Uterus (tissue), 4 donors: ENCODE data around the gene OR5L1. TPM values are rescaled to one million over a fixed set of nuclear protein-coding genes. Genes with fewer than 3 reads are reported as not detected.

Experiments used
- DNase-seq, 2 donors: peaks; one replicate each; pipeline ENCODE4 v3.0.0-alpha.2; 2019 to 2020
- H3K27ac ChIP-seq, 2 donors: fragments of 200-600 bp; sonication (generic); 1 replicate in 1 of 2; 2 replicates in 1 of 2; pipeline ENCODE4 v1.5.1; 2016 to 2018
- H3K27me3 ChIP-seq, 2 donors: fragments of 200-600 bp; sonication (generic); one replicate each; pipeline ENCODE4 v1.5.1; 2018 to 2019; ENCODE audit warnings: control low read depth in 1 of 2
- H3K36me3 ChIP-seq, 2 donors: fragments of 200-600 bp; sonication (generic); one replicate each; pipeline ENCODE4 v1.5.1; 2019; ENCODE audit warnings: control low read depth in 1 of 2
- H3K4me1 ChIP-seq, 2 donors: fragments of 200-600 bp; sonication (generic); one replicate each; pipeline ENCODE4 v1.5.1; 2018 to 2019; ENCODE audit warnings: control low read depth in 1 of 2
- H3K4me3 ChIP-seq, 2 donors: fragments of 200-600 bp; sonication (generic); 1 replicate in 1 of 2; 2 replicates in 1 of 2; pipeline ENCODE4 v1.5.1; 2018 to 2019; ENCODE audit warnings: mild to moderate bottlenecking in 1 of 2
- H3K9me3 ChIP-seq, 2 donors: fragments of 200-600 bp; sonication (generic); one replicate each; pipeline ENCODE4 v1.5.1; 2019; ENCODE audit warnings: control low read depth in 1 of 2
- CTCF ChIP-seq, 4 experiments: fragments of 200-600 bp in 2 of 4; fragments of 450-650 bp in 2 of 4; sonication (generic) in 2 of 4; IDR thresholded peaks; one replicate each; pipeline ENCODE4 v1.5.1; 2016 to 2019; ENCODE audit warnings: antibody characterized with exemption in 4 of 4, mild to moderate bottlenecking in 2 of 4, moderate library complexity in 1 of 4
- POLR2A ChIP-seq, 2 donors: fragments of 450-650 bp; IDR thresholded peaks; one replicate each; pipeline ENCODE4 v1.6.1; 2016; ENCODE audit warnings: antibody characterized with exemption in 2 of 2, mild to moderate bottlenecking in 1 of 2, moderate library complexity in 1 of 2
- intact Hi-C: fragments of 100-400 bp; cut with DNase I; formaldehyde crosslinking; loops from one replicate; pipeline ENCODE4 v1.15.1; 2023; ENCODE audit warnings: low total_unique reads
- total RNA-seq, 4 donors: library from RNA; depleted of rRNA in 3 of 4; stranded (reverse); fragments of >200 nt in 3 of 4; gene quantifications; one replicate each; pipeline versions ENCODE4 v1.1.0 to v1.2.4, GENCODE V29; 2014 to 2023
- donor health status: DM: yes; HTN: yes; CAD: no.

OR5L1 gene
- not detected for total RNA-seq

- intact Hi-C loops = no loop called here
- Histone ChIP-seq H3K9me3 (no peaks in the 10 kb centered on the region), H3K36me3 (no peaks in the 10 kb centered on the region), H3K4me3 (no peak within 1 kb of the TSS), H3K27me3 (no peaks in the 10 kb centered on the region), H3K4me1 (no peaks in the 10 kb centered on the region), H3K27ac (no peak within 1 kb of the TSS)
- no peak for TF ChIP-seq POLR2A (IDR thresholded peaks at IDR 0.05)
- no peak for TF ChIP-seq CTCF (IDR thresholded peaks at IDR 0.05)
- no peak for DNase-seq
Observed at GRCh38 chr11:55811067-55811466, at the start of gene OR5L1. OR5L1 (plus strand) TSS chr11:55811367; CDS start chr11:55811467, 100 bp downstream.

DNA sequence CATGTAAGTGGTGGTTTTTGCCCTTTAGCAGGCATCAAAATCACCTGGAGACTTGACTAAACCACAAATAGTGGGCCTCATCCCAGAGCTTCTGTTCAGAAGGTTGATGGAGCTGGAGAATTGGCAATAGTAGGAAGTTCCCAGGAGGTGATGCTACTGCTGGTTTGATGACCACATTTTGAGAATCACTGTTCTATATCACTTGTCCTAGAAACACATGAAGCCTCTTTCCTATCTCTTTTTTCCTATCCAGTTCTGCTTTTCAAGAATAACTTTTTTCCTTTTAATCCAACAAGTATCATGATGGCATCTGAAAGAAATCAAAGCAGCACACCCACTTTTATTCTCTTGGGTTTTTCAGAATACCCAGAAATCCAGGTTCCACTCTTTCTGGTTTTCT is 38.0 kb upstream of the OR5L1 start, which contains the start of gene OR5D13:
Gene OR5D13, plus strand, starts transcription at position 301 of the 400 bp plus-strand sequence. Its CDS starts 0 bp downstream, at position 301.
- intact Hi-C loops = no loop called here
- TF ChIP-seq CTCF (IDR thresholded peaks at IDR 0.05) = no peak
- no peak for TF ChIP-seq POLR2A (IDR thresholded peaks at IDR 0.05)

DNA sequence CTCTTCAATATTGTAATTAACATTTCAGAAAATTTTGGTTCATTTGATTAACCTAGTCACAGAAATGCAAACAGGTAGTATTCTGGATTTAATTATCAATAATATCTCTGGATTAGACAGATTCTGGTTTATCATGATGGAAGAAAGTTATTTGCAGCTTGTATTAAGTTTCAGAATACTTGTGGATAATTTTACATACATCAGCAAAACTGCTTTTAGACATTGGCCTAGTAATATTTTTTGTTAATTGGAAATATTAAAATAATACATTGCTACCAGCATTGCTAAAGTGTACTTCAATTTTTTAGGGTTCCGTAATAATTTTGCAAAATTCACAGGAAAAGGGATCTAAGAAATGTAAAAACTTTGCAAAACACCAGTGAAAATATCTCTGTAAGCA is 19.6 kb upstream of the OR5L1 start:
- no peak for DNase-seq
- H3K4me1 ChIP-seq = no peaks in the 10 kb centered on the region
- TF ChIP-seq POLR2A (IDR thresholded peaks at IDR 0.05) (no peak), CTCF (IDR thresholded peaks at IDR 0.05) (no peak)

More for the DNA sequence above, 38.0 kb upstream of the OR5L1 start, which contains the start of gene OR5D13:
- H3K4me1 ChIP-seq = no peaks in the 10 kb centered on the region
- no peaks in the 10 kb centered on the region for H3K36me3 ChIP-seq
- H3K27ac ChIP-seq = no peak within 1 kb of the TSS
- H3K4me3 ChIP-seq = no peak within 1 kb of the TSS
- H3K9me3 ChIP-seq = no peaks in the 10 kb centered on the region
- H3K27me3 ChIP-seq = no peaks in the 10 kb centered on the region
- DNase-seq = no peak

GRCh38 chr11:55793321-55793720 is 17.8 kb upstream of the OR5L1 start:
- Histone ChIP-seq H3K4me1 (no peaks in the 10 kb centered on the region), H3K9me3 (no peaks in the 10 kb centered on the region), H3K4me3 (no peak overlapping the region), H3K36me3 (no peaks in the 10 kb centered on the region), H3K27me3 (no peaks in the 10 kb centered on the region), H3K27ac (no peak overlapping the region)
- DNase-seq = no peak
- no peak for TF ChIP-seq POLR2A (IDR thresholded peaks at IDR 0.05)
- no peak for TF ChIP-seq CTCF (IDR thresholded peaks at IDR 0.05)
- intact Hi-C loops = no loop called here

More for the DNA sequence above, 19.6 kb upstream of the OR5L1 start:
- Histone ChIP-seq H3K9me3 (no peaks in the 10 kb centered on the region), H3K4me3 (no peak overlapping the region), H3K27me3 (no peaks in the 10 kb centered on the region), H3K27ac (no peak overlapping the region), H3K36me3 (no peaks in the 10 kb centered on the region)
- intact Hi-C loops = no loop called here

- no peaks in the 10 kb centered on the region for H3K9me3 ChIP-seq
- no peak for DNase-seq
- intact Hi-C loops = no loop called here
- no peaks in the 10 kb centered on the region for H3K36me3 ChIP-seq
- H3K27me3 ChIP-seq = no peaks in the 10 kb centered on the region
- H3K4me3 ChIP-seq = no peak within 1 kb of the TSS
- H3K27ac ChIP-seq = no peak within 1 kb of the TSS
- H3K4me1 ChIP-seq = no peaks in the 10 kb centered on the region
- TF ChIP-seq POLR2A (IDR thresholded peaks at IDR 0.05) (no peak), CTCF (IDR thresholded peaks at IDR 0.05) (no peak)
Observed at GRCh38 chr11:55795256-55795655, 15.9 kb upstream of the OR5L1 start, which contains the start of gene OR5D14. OR5D14 (plus strand) TSS chr11:55795556; CDS start chr11:55795556, 0 bp downstream.
